AG10803 (cell line): ENCODE results near the gene SCD5.

ENCODE experiments used
- DNase-seq: peaks from one replicate; pipeline ENCODE4 v3.0.0; 2010; ENCODE audit warnings: low read depth
- H3K4me3 ChIP-seq: 2 replicates; pipeline ENCODE4 v1.5.1; 2011; ENCODE audit warnings: mild to moderate bottlenecking, low read length, control low read depth
- CTCF ChIP-seq: conservative IDR thresholded peaks from 2 replicates; pipeline ENCODE4 v1.5.1; 2011; ENCODE audit warnings: mild to moderate bottlenecking, low read length, control low read depth, inconsistent platforms

Gene SCD5

GRCh38 chr4:82753238-82753637 lies 45.4 kb downstream of the SCD5 start:
- no peak overlapping the region for H3K4me3 ChIP-seq
- no peak for TF ChIP-seq CTCF
- no peak for DNase-seq

DNA sequence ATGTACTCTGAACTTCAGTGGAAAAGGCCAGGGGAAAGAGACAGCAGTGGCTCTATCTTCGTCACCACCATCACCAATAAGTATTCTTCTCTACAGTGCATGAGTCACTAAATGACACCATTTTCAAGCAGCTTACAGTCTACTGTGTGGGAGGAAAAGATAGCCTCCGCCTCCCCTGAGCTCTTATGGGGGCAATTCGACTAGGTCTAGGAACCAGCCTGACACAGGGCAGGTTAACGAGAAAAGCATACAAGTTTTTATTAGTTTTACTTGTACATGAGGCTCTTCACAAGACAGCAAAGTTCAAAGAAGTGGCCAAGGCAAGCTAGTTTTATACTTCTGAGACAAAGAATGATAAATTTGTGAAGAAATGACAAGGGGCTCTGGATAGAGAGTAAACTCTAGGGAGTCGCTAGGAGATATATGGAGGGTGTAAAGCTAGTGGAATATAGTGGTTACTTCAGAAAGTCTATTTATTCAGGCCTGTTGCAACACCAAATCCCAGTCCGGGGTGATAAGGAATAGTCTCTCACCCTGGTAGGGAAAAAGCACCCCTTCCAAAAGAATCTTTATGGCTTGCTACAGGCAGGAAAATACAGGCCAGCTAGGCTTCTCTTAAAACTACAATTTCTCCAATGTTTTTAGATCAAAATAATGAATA lies 49.7 kb downstream of the SCD5 start:
- TF ChIP-seq CTCF = no peak
- no peak for DNase-seq
- H3K4me3 ChIP-seq = no peak overlapping the region

DNA sequence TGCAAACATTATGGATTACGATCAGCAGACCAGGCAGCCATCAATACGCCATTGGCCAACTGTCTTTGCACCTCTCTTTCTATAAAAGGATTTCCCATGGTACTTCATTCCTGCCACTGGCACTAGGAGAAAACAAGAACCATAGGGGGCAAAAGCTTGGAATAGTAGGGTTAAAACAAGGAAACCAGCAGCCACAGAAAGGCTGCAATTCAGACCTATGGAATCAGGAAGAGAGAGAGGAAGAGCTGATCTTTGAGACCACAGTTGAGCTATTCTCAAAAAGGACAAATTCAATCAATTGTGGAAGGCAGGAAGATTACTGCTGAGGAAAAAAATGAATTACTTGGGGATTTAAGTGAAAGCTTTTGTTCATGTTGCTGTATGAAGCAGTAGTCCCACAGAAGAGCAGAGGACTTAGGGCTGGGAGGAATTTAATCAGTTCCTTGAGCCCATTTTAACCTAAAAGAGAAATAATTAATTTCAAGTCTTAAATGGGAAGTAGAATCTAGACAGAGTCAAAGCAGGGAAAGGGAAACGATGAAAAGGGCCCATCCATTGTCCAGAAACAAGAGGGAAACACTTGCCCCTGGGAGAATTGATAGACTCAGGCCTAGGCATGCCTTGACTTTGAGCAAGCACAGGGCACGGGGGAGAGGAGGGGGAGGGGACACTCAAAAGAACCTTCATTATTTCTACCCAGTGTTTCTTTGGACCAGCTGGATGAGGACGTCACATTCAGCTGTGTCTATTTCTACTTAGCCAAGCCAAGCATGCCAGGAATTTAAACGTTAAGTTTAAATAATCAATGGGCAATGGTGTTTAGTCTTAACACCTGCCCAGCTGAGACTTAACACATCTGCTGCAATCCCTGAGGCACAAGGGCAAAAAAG lies 50.7 kb downstream of the SCD5 start:
- DNase-seq = no peak
- TF ChIP-seq CTCF = no peak
- H3K4me3 ChIP-seq = no peak overlapping the region

GRCh38 chr4:82746705-82747574 lies 51.7 kb downstream of the SCD5 start:
- DNase-seq = no peak
- no peak overlapping the region for H3K4me3 ChIP-seq
- TF ChIP-seq CTCF = no peak

DNA sequence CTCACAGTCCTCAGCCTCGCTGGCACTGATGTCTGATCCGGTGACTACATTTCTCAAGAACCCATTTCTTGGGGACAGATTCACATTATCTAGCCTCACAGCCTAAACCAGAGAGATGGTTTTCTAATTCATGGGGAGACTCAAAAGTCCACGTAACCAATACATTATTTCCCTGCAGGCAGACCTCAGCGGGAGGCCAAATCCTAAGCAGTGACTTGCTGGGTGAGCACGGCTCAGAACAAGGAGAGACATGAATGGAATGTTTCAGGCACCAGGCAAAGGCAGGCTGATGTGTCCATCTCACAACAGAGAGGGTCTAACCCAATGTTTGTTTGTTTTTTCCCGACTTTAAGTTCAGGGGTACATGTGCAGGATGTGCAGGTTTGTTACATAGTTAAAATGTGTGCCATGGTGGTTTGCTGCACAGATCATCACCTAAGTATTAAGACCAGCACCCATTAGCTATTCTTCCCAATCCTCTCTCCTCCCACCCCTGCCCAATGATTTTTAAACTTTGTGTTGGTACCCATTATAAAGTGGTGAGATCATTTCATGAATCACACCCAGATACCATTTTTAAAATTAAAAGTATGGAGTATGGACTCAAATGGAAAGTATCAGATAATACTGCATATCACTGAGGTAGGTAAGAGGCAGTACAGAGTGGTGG lies 53.3 kb downstream of the SCD5 start:
- peak; percentile 38 for DNase-seq
- no peak for TF ChIP-seq CTCF
- H3K4me3 ChIP-seq = no peak overlapping the region

GRCh38 chr4:82744284-82744968 lies 54.2 kb downstream of the SCD5 start:
- no peak for DNase-seq
- no peak for TF ChIP-seq CTCF

More at GRCh38 chr4:82744284-82744968, 54.2 kb downstream of the SCD5 start:
- no peak overlapping the region for H3K4me3 ChIP-seq
